Neural cell (in vitro differentiated cells): ENCODE measurements around the gene BLTP3B. TPM values are rescaled to one million over a fixed set of nuclear protein-coding genes. Genes with fewer than 3 reads are reported as not detected.

Source experiments
- H2AFZ ChIP-seq: fragments of 200-600, 300-800 bp; sonication (generic), shearing (Covaris generic); 2 replicates; pipeline ENCODE4 v1.6.0; 2014; ENCODE audit warnings: low read depth, mild to moderate bottlenecking, antibody characterized with exemption, low read length, moderate library complexity
- H3F3A ChIP-seq: fragments of 200-600 bp; shearing (Covaris generic); 2 replicates; pipeline ENCODE4 v1.6.1; 2016; ENCODE audit warnings: mild to moderate bottlenecking, moderate library complexity, mixed read lengths, antibody characterized with exemption, low read length; ENCODE audit not compliant: insufficient read depth, poor library complexity, severe bottlenecking
- H3K27ac ChIP-seq: fragments of 200-600, 300-800 bp; sonication (generic), shearing (Covaris generic); 2 replicates; pipeline ENCODE4 v1.5.1; 2014; ENCODE audit warnings: mild to moderate bottlenecking, low read length, moderate library complexity
- H3K27me3 ChIP-seq: fragments of 300-800, 200-600 bp; sonication (generic), shearing (Covaris generic); 2 replicates; pipeline ENCODE4 v1.6.0; 2014; ENCODE audit warnings: mild to moderate bottlenecking, low read depth, low read length, moderate library complexity; ENCODE audit not compliant: insufficient read depth
- H3K36me3 ChIP-seq: fragments of 300-800, 200-600 bp; sonication (generic), shearing (Covaris generic); 2 replicates; pipeline ENCODE4 v1.5.1; 2014; ENCODE audit warnings: mild to moderate bottlenecking, antibody characterized with exemption, low read length, moderate library complexity; ENCODE audit not compliant: insufficient read depth
- H3K4me2 ChIP-seq: fragments of 300-800, 200-600 bp; sonication (generic), shearing (Covaris generic); 2 replicates; pipeline ENCODE4 v1.6.0; 2014; ENCODE audit warnings: mild to moderate bottlenecking, low read length
- H3K4me3 ChIP-seq: fragments of 300-800, 200-600 bp; sonication (generic), shearing (Covaris generic); 2 replicates; pipeline ENCODE4 v1.5.1; 2014; ENCODE audit warnings: mild to moderate bottlenecking, low read length, moderate library complexity
- H3K79me2 ChIP-seq: fragments of 200-600 bp; shearing (Covaris generic); replicated peaks from 2 replicates; pipeline ENCODE4 v1.6.0; 2014; ENCODE audit warnings: mild to moderate bottlenecking, low read length, moderate library complexity; ENCODE audit not compliant: insufficient read depth
- H3K9ac ChIP-seq: fragments of 300-800, 200-600 bp; sonication (generic), shearing (Covaris generic); 2 replicates; pipeline ENCODE4 v1.6.1; 2016; ENCODE audit warnings: mild to moderate bottlenecking, low read length, mixed read lengths
- H3K9me2 ChIP-seq: fragments of 200-600 bp; shearing (Covaris generic); 2 replicates; pipeline ENCODE4 v1.6.1; 2016; ENCODE audit warnings: mild to moderate bottlenecking, low read length, mixed read lengths; ENCODE audit not compliant: insufficient read depth
- H3K9me3 ChIP-seq: fragments of 200-600, 300-800 bp; sonication (generic), shearing (Covaris generic); 2 replicates; pipeline ENCODE4 v1.6.1; 2016; ENCODE audit warnings: mild to moderate bottlenecking, mixed run types, low read length, moderate library complexity, mixed read lengths
- H4K20me1 ChIP-seq: fragments of 200-600 bp; shearing (Covaris generic); 2 replicates; pipeline ENCODE4 v1.6.1; 2016; ENCODE audit warnings: mild to moderate bottlenecking, mixed run types; ENCODE audit not compliant: insufficient read depth
- CTCF ChIP-seq: fragments of 450-650 bp; IDR thresholded peaks from 2 replicates; pipeline ENCODE4 v1.5.1; 2014; ENCODE audit warnings: antibody characterized with exemption, mild to moderate bottlenecking, moderate library complexity; ENCODE audit not compliant: poor library complexity, severe bottlenecking
- EP300 ChIP-seq: fragments of 450-650 bp; conservative IDR thresholded peaks from 2 replicates; pipeline ENCODE4 v1.6.1; 2014; ENCODE audit warnings: antibody characterized with exemption, mild to moderate bottlenecking, moderate library complexity; ENCODE audit not compliant: poor library complexity, severe bottlenecking
- EZH2 ChIP-seq: fragments of 200-600, 300-800 bp; shearing (Covaris generic), sonication (generic); IDR thresholded peaks from 2 replicates; pipeline ENCODE4 v1.6.1; 2014; ENCODE audit warnings: antibody characterized with exemption, low read length, borderline replicate concordance, mild to moderate bottlenecking; ENCODE audit not compliant: insufficient read depth, poor library complexity, severe bottlenecking
- MXI1 ChIP-seq: fragments of 450-650 bp; conservative IDR thresholded peaks from 2 replicates; pipeline ENCODE4 v1.6.1; 2014; ENCODE audit warnings: antibody characterized with exemption, mild to moderate bottlenecking; ENCODE audit not compliant: poor library complexity, severe bottlenecking
- POLR2AphosphoS5 ChIP-seq: IDR thresholded peaks from 2 replicates; pipeline ENCODE4 v1.6.1; 2012
- RAD21 ChIP-seq: fragments of 450-650 bp; conservative IDR thresholded peaks from 2 replicates; pipeline ENCODE4 v1.6.1; 2014; ENCODE audit warnings: antibody characterized with exemption, mild to moderate bottlenecking, moderate library complexity
- REST ChIP-seq: IDR thresholded peaks from 2 replicates; pipeline ENCODE4 v1.6.1; 2012; ENCODE audit warnings: borderline replicate concordance
- SMC3 ChIP-seq: fragments of 450-650 bp; conservative IDR thresholded peaks from 2 replicates; pipeline ENCODE4 v1.6.1; 2014; ENCODE audit warnings: antibody characterized with exemption, mild to moderate bottlenecking, moderate library complexity; ENCODE audit not compliant: poor library complexity
- TAF1 ChIP-seq: IDR thresholded peaks from 2 replicates; pipeline ENCODE4 v1.6.1; 2012; ENCODE audit warnings: low read depth
- polyA plus RNA-seq: library from polyadenylated mRNA; depleted of rRNA; stranded (reverse); fragments of >200 nt; gene quantifications from 2 replicates; pipeline ENCODE4 v1.2.3, GENCODE V29; 2014

The BLTP3B gene
- polyA plus RNA-seq, 1 donor from 2014 or later, result 31.6 TPM

GRCh38 chr12:100185361-100185894 is 42.8 kb upstream of the BLTP3B start:
- no peak overlapping the region for H3K27ac ChIP-seq
- no peak overlapping the region for H3K4me3 ChIP-seq
- H3K9me2 ChIP-seq, result no peaks in the 10 kb centered on the region
- no peaks in the 10 kb centered on the region for H3K27me3 ChIP-seq
- no peaks in the 10 kb centered on the region for H3K79me2 ChIP-seq
- no peaks in the 10 kb centered on the region for H4K20me1 ChIP-seq
- no peak overlapping the region for H2AFZ ChIP-seq
- TF ChIP-seq REST (no peak), TAF1 (no peak), POLR2AphosphoS5 (no peak), EZH2 (no peak), SMC3 (no peak), EP300 (no peak), MXI1 (no peak), CTCF (no peak), RAD21 (no peak)
- H3K9me3 ChIP-seq, result no peaks in the 10 kb centered on the region
- no peak overlapping the region for H3K9ac ChIP-seq
- H3K36me3 ChIP-seq, result no peaks in the 10 kb centered on the region
- no peaks in the 10 kb centered on the region for H3F3A ChIP-seq
- H3K4me2 ChIP-seq, result no peak overlapping the region

GRCh38 chr12:100184549-100185145 is 42.0 kb upstream of the BLTP3B start:
- H3K9me3 ChIP-seq, result no peaks in the 10 kb centered on the region
- H3K4me2 ChIP-seq, result no peak overlapping the region
- no peak overlapping the region for H3K27ac ChIP-seq
- H3K9ac ChIP-seq, result no peak overlapping the region
- no peak overlapping the region for H3K4me3 ChIP-seq
- no peaks in the 10 kb centered on the region for H3K79me2 ChIP-seq
- no peaks in the 10 kb centered on the region for H3F3A ChIP-seq
- no peaks in the 10 kb centered on the region for H4K20me1 ChIP-seq
- no peaks in the 10 kb centered on the region for H3K27me3 ChIP-seq
- TF ChIP-seq EZH2 (no peak), RAD21 (no peak), POLR2AphosphoS5 (no peak), REST (no peak), EP300 (no peak), CTCF (no peak)
- no peak overlapping the region for H2AFZ ChIP-seq
- H3K9me2 ChIP-seq, result no peaks in the 10 kb centered on the region
- no peaks in the 10 kb centered on the region for H3K36me3 ChIP-seq
